ENCODE results near the gene ZNF784. TPM values are rescaled to one million over a fixed set of nuclear protein-coding genes. Genes with fewer than 3 reads are reported as not detected.

The ZNF784 gene
- total and polyA plus RNA-seq, 2 of the 8 experiments (the other 6 are each of a cell fraction or from before 2014, with no cell fraction given): 6.5 to 8.0 TPM

GRCh38 chr19:55599468-55599841, 24.9 kb downstream of the ZNF784 start, which contains the start of gene FIZ1 (continued):
- TF ChIP-seq CTCF (IDR thresholded peaks at IDR 0.05; ENCODE audit: control extremely low read depth in 1 of 3, insufficient read depth in 1 of 3, low read depth in 1 of 3, low read length in 3 of 3) (no peak), SRF (IDR thresholded peaks at IDR 0.05; ENCODE audit: low read depth, low read length) (no peak), CHD2 (IDR thresholded peaks at IDR 0.05; ENCODE audit: low read length) (peak; percentile 40; the same call in 1 of the 2 replicates), NANOG (IDR thresholded peaks at IDR 0.05; ENCODE audit: insufficient read depth, low read depth, low read length, poor library complexity, severe bottlenecking) (no peak), SIRT6 (IDR thresholded peaks at IDR 0.05; ENCODE audit: low read length) (no peak), POU5F1 (IDR thresholded peaks at IDR 0.05; ENCODE audit: low read depth, low read length) (no peak), EGR1 (IDR thresholded peaks at IDR 0.05; ENCODE audit: borderline replicate concordance, low read depth, low read length) (peak; percentile 81; the same call in 1 of the 2 replicates), TAF7 (optimal IDR thresholded peaks at IDR 0.05; ENCODE audit: borderline replicate concordance, low read depth, low read length) (peak; percentile 24), SUZ12 (IDR thresholded peaks at IDR 0.05; ENCODE audit: low read length) (no peak), E2F6 (IDR thresholded peaks at IDR 0.05) (no peak), FOSL1 (IDR thresholded peaks at IDR 0.05; ENCODE audit: insufficient read depth, low read depth, low read length) (no peak), SAP30 (IDR thresholded peaks at IDR 0.05; ENCODE audit: insufficient read depth, insufficient replicate concordance, low read length) (no peak), CBX8 (IDR thresholded peaks at IDR 0.05; ENCODE audit: borderline replicate concordance, low read depth, low read length) (no peak), BRCA1 (IDR thresholded peaks at IDR 0.05; ENCODE audit: low read depth, low read length) (no peak), SP1 (IDR thresholded peaks at IDR 0.05; ENCODE audit: low read depth, low read length) (peak; percentile 44; the same call in 1 of the 2 replicates), TBP (IDR thresholded peaks at IDR 0.05; ENCODE audit: low read depth, low read length) (peak; percentile 2; the same call in 1 of the 2 replicates), CEBPB (IDR thresholded peaks at IDR 0.05; ENCODE audit: low read depth, low read length) (no peak), SP2 (IDR thresholded peaks at IDR 0.05; ENCODE audit: low read length) (no peak), BCL11A (IDR thresholded peaks at IDR 0.05; ENCODE audit: low read depth in 2 of 2, low read length in 2 of 2) (no peak), BACH1 (IDR thresholded peaks at IDR 0.05; ENCODE audit: low read length) (no peak), RFX5 (IDR thresholded peaks at IDR 0.05; ENCODE audit: borderline replicate concordance, low read depth, low read length) (no peak)
- TF ChIP-seq, protein P1, sequence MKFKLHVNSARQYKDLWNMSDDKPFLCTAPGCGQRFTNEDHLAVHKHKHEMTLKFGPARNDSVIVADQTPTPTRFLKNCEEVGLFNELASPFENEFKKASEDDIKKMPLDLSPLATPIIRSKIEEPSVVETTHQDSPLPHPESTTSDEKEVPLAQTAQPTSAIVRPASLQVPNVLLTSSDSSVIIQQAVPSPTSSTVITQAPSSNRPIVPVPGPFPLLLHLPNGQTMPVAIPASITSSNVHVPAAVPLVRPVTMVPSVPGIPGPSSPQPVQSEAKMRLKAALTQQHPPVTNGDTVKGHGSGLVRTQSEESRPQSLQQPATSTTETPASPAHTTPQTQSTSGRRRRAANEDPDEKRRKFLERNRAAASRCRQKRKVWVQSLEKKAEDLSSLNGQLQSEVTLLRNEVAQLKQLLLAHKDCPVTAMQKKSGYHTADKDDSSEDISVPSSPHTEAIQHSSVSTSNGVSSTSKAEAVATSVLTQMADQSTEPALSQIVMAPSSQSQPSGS (IDR thresholded peaks at IDR 0.05; ENCODE audit: low read length): no peak
